ENCODE data around the gene FAM174C. TPM values are rescaled to one million over a fixed set of nuclear protein-coding genes. Genes with fewer than 3 reads are reported as not detected.

The FAM174C gene
- total RNA-seq, 3 donors from 2014 or later, result 34.2 to 40.1 (median 39.8) TPM

GRCh38 chr19:1266916-1267476 lies 8.3 kb upstream of the FAM174C start:
- intact Hi-C loops (cut with DNase I, micrococcal nuclease), result loop anchor here in 1 of 2 donors (2.0 kb wide), 1 partner anchor 24 kb away; no protein-coding TSS in a partner anchor
- Histone ChIP-seq H3K36me3 (ENCODE audit: low read depth) (no peaks in the 10 kb centered on the region), H3K4me3 (peak overlapping the region; percentile 13), H3K9me3 (no peaks in the 10 kb centered on the region), H3K4me1 (ENCODE audit: low read depth) (peaks cover 69% of the 10 kb centered on the region)
- ATAC-seq (peak; percentile 49), DNase-seq (peak; percentile 83 to 91 (median 87))
- peak; percentile 86 for TF ChIP-seq CTCF (IDR thresholded peaks at IDR 0.05)

GRCh38 chr19:1267477-1268225 lies 7.7 kb upstream of the FAM174C start:
- no peak for TF ChIP-seq CTCF (IDR thresholded peaks at IDR 0.05)
- no peak for ATAC-seq
- DNase-seq, result peak in 1 of 3 donors; percentile 57

GRCh38 chr19:1268226-1269064 lies 6.9 kb upstream of the FAM174C start:
- no peak for TF ChIP-seq CTCF (IDR thresholded peaks at IDR 0.05)
- peak in 1 of 3 donors; percentile 78 for DNase-seq
- intact Hi-C loops (cut with DNase I, micrococcal nuclease), result no loop called here
- peak overlapping the region; percentile 86 for H3K4me3 ChIP-seq
- peaks cover 10% of the 10 kb centered on the region for H3K36me3 ChIP-seq (ENCODE audit: low read depth)
- no peaks in the 10 kb centered on the region for H3K9me3 ChIP-seq
- H3K4me1 ChIP-seq (ENCODE audit: low read depth), result peaks cover 74% of the 10 kb centered on the region
- no peak for ATAC-seq

More at GRCh38 chr19:1267477-1268225, 7.7 kb upstream of the FAM174C start:
- Histone ChIP-seq H3K9me3 (no peaks in the 10 kb centered on the region), H3K36me3 (ENCODE audit: low read depth) (peaks cover 2% of the 10 kb centered on the region), H3K4me1 (ENCODE audit: low read depth) (peaks cover 69% of the 10 kb centered on the region), H3K4me3 (no peak overlapping the region)
- intact Hi-C loops (cut with DNase I, micrococcal nuclease), result loop anchor here in 1 of 2 donors (2.0 kb wide), 1 partner anchor 25 kb away; no protein-coding TSS in a partner anchor

- no peaks in the 10 kb centered on the region for H3K9me3 ChIP-seq
- peak within 1 kb of the TSS; percentile 86 for H3K4me3 ChIP-seq
- peaks cover 14% of the 10 kb centered on the region for H3K36me3 ChIP-seq (ENCODE audit: low read depth)
- DNase-seq (peak; percentile 100), ATAC-seq (peak; percentile 77)
- TF ChIP-seq CTCF (IDR thresholded peaks at IDR 0.05), result no peak
- intact Hi-C loops (cut with DNase I, micrococcal nuclease), result no loop called here
- peaks cover 79% of the 10 kb centered on the region for H3K4me1 ChIP-seq (ENCODE audit: low read depth)
These were observed 6.3 kb upstream of the FAM174C start, which contains the start of gene CIRBP for GRCh38 chr19:1269065-1269477. CIRBP (plus strand) TSS chr19:1269332; CDS start chr19:1270934, 1,602 bp downstream.

- intact Hi-C loops (cut with DNase I, micrococcal nuclease), result no loop called here
- H3K9me3 ChIP-seq, result no peaks in the 10 kb centered on the region
- peaks cover 84% of the 10 kb centered on the region for H3K4me1 ChIP-seq (ENCODE audit: low read depth)
- DNase-seq (peak; percentile 86 to 93 (median 92)), ATAC-seq (peak; percentile 39)
- peaks cover 19% of the 10 kb centered on the region for H3K36me3 ChIP-seq (ENCODE audit: low read depth)
- H3K4me3 ChIP-seq, result peak overlapping the region; percentile 86
- peak; percentile 7 for TF ChIP-seq CTCF (IDR thresholded peaks at IDR 0.05)
These were observed 5.7 kb upstream of the FAM174C start for GRCh38 chr19:1269478-1270212.

Measured in mucosa of descending colon (tissue), 3 donors.